Pancreas (tissue), 10 donors: ENCODE measurements around the gene SLC13A5. TPM values are rescaled to one million over a fixed set of nuclear protein-coding genes. Genes with fewer than 3 reads are reported as not detected.

Experiments
- ATAC-seq, 4 donors: fragments of 200-7000 bp; cut with Tn5 transposase; one replicate each; pipeline versions ENCODE4 v1.8.0 to v1.9.1; 2020; ENCODE audit warnings: mild to moderate bottlenecking in 4 of 4, moderate library complexity in 4 of 4
- DNase-seq, 6 donors: peaks; one replicate each; pipeline ENCODE4 v3.0.0-alpha.2; 2020
- FAIRE-seq: peaks from 2 replicates; lab custom pipeline; 2012; peaks lifted over from hg19 to GRCh38; lab: Jason Lieb, UNC
- H3K27ac ChIP-seq, 4 donors: fragments of 200-600 bp; sonication (generic); 1 replicate in 3 of 4; 2 replicates in 1 of 4; pipeline versions ENCODE4 v1.5.0 to v1.8.0; 2020
- H3K27me3 ChIP-seq, 4 donors: fragments of 200-600 bp; one replicate each; pipeline ENCODE4 v1.8.0; 2021
- H3K36me3 ChIP-seq, 3 donors: fragments of 200-600 bp; sonication (generic) in 1 of 3; one replicate each; pipeline versions ENCODE4 v1.5.0 to v1.8.0; 2020 to 2021
- H3K4me1 ChIP-seq, 3 donors: fragments of 200-600 bp; one replicate each; pipeline ENCODE4 v1.8.0; 2021
- H3K4me3 ChIP-seq, 4 donors: fragments of 200-600 bp; sonication (generic) in 2 of 4; one replicate each; pipeline versions ENCODE4 v1.5.0 to v1.8.0; 2020 to 2021
- H3K9me3 ChIP-seq, 4 donors: fragments of 200-600 bp; one replicate each; pipeline ENCODE4 v1.8.0; 2021
- WGBS, 2 donors: extraction: QIAGEN DNeasy Blood & Tissue Kit; methylation state at CpG; one replicate each; pipeline ENCODE4 v1.1.7; 2013; 5-methylcytosine and 5-hydroxymethylcytosine counted together
- intact Hi-C, 3 donors: fragments of 100-400 bp; cut with DNase I; formaldehyde crosslinking; loops; one replicate each; pipeline versions ENCODE4 v1.11.1 to v1.14.2; 2022
- polyA plus RNA-seq, 2 donors: library from polyadenylated mRNA; stranded (reverse); fragments of 200-250 nt; gene quantifications; one replicate each; pipeline ENCODE4 v1.2.3, GENCODE V29; 2013
- total RNA-seq, 6 donors: library from RNA; stranded (reverse); fragmentation: NEBNext Ultra II Directional in 4 of 6; extraction: Animal tissue kit (Norgen Biotek cat#: 25700) in 4 of 6; gene quantifications; one replicate each; pipeline versions ENCODE4 v1.2.1 to v1.2.4, GENCODE V29; 2021 to 2023
- TF ChIP-seq, protein P1 (sequence below), 4 donors: fragments of 200-600 bp; sonication (generic) in 3 of 4; IDR thresholded peaks; one replicate each; pipeline versions ENCODE4 v1.5.0 to v1.8.0; 2021; ENCODE audit warnings: antibody characterized with exemption in 4 of 4
- donor health status: healthy with polysubstance abuse.
- donor health status: DM: no; HTN: no; CAD: no; lungs with moderate emphysema.
- donor health status: DM: no; HTN: no; CAD: no.
- donor health status: control.
- donor health status: control.
- donor health status: Bipolar disorder and iron deficiency.
- donor health status: DM: yes; HTN: yes; CAD: no.
- donor health status: DM: no; HTN: no; CAD: no.
- donor health status: DM: no; HTN: no; CAD: no.
- donor health status: DM: yes; HTN: yes; CAD: no.

Gene SLC13A5
- total and polyA plus RNA-seq, 8 donors, result 0.15 to 0.47 (median 0.25) TPM; not detected in 4

DNA sequence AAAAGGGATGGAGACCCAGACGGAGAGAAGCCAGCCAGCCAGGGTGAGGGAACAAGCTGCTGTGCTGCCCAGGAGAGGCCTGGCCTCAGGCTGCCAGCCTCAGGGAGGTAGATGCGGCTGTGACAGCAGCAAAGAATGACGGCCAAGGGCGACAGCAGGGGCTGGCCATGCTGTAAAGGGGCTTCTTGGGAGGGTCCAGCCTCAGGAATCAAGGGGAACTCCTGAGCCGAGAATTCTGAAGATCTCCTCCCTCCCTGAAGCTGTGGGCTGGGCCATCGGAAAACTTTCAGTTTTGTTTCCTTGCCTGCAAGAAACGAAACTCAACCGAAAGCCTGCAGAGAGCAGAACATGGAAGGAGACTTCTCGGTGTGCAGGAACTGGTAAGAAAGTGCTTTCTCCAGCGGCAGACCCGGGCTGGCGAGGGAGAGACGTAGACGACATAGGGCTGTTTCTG lies 42.6 kb upstream of the SLC13A5 start, which contains the start of gene XAF1:
Gene XAF1, plus strand, starts transcription at position 316 of the 454 bp plus-strand sequence. Its CDS starts 33 bp downstream, at position 349.
- peak in 3 of 4 donors; percentile 43 to 63 (median 53) for ATAC-seq
- Histone ChIP-seq H3K4me1 (no peaks in the 10 kb centered on the region), H3K9me3 (no peaks in the 10 kb centered on the region), H3K4me3 (peak within 1 kb of the TSS in 3 of 4 donors; percentile 4 to 38 (median 18)), H3K27me3 (no peaks in the 10 kb centered on the region), H3K36me3 (no peaks in the 10 kb centered on the region), H3K27ac (peak within 1 kb of the TSS in 2 of 4 donors; percentile 38 to 44)
- no peak for FAIRE-seq
- TF ChIP-seq, protein P1, sequence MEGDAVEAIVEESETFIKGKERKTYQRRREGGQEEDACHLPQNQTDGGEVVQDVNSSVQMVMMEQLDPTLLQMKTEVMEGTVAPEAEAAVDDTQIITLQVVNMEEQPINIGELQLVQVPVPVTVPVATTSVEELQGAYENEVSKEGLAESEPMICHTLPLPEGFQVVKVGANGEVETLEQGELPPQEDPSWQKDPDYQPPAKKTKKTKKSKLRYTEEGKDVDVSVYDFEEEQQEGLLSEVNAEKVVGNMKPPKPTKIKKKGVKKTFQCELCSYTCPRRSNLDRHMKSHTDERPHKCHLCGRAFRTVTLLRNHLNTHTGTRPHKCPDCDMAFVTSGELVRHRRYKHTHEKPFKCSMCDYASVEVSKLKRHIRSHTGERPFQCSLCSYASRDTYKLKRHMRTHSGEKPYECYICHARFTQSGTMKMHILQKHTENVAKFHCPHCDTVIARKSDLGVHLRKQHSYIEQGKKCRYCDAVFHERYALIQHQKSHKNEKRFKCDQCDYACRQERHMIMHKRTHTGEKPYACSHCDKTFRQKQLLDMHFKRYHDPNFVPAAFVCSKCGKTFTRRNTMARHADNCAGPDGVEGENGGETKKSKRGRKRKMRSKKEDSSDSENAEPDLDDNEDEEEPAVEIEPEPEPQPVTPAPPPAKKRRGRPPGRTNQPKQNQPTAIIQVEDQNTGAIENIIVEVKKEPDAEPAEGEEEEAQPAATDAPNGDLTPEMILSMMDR (IDR thresholded peaks at IDR 0.05), result no peak
- intact Hi-C loops, result no loop called here
- peak in 1 of 6 donors; percentile 26 for DNase-seq
- 52 to 54% methylated on average over 14 of the region's 14 CpGs for WGBS, 2 donors

DNA sequence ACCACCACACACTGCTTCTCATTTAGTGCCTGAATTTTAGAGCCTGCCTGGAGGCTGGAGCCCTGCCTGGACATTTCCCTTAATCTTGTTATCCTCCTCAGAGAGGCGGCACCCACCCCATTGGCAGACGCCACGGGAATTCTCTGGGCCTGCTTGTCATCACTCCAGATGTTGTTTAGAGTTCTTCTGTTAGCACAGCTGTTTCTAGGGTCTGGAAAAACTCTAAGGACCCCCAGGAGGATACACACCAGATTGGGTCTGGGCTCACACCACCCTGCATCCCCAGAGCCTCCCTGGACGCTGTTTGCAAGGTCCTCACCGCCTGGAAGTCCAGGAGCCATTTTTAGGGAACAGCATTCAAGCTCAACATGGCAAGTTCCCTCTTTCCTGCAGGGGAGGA lies 42.1 kb upstream of the SLC13A5 start:
- Histone ChIP-seq H3K4me3 (peak overlapping the region in 2 of 4 donors; percentile 18 to 38), H3K4me1 (no peaks in the 10 kb centered on the region), H3K27me3 (no peaks in the 10 kb centered on the region), H3K36me3 (no peaks in the 10 kb centered on the region), H3K9me3 (no peaks in the 10 kb centered on the region), H3K27ac (peak overlapping the region in 2 of 4 donors; percentile 38 to 44)
- no peak for FAIRE-seq
- intact Hi-C loops, result no loop called here
- no peak for DNase-seq
- TF ChIP-seq, protein P1 (IDR thresholded peaks at IDR 0.05), result no peak
- ATAC-seq, result peak in 1 of 4 donors; percentile 21
- 74 to 88% methylated on average over 5 of the region's 5 CpGs for WGBS, 2 donors

DNA sequence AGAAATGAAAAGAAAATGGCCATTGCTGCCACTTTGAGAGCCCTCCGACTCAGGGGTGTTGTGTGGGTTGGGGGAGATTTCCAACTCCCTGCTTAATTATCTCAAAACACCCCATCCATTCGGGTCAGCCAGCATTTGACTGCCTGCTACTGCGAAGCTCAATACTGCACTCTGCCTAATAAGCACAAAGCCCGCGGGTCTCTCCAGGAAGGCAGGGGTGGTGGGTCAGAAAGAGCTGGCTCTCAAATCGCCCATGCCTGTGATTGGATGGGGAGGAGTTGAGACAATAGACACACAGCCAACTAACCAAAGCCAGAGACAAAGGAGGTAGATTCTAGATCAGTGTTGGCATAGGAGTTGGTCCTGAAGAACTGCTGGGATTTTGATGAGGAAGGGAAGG lies 40.4 kb upstream of the SLC13A5 start:
- ATAC-seq (no peak), FAIRE-seq (no peak), DNase-seq (no peak)
- Histone ChIP-seq H3K27me3 (no peaks in the 10 kb centered on the region), H3K9me3 (no peaks in the 10 kb centered on the region), H3K36me3 (no peaks in the 10 kb centered on the region), H3K27ac (peak overlapping the region in 2 of 4 donors; percentile 68 to 70), H3K4me3 (no peak overlapping the region), H3K4me1 (no peaks in the 10 kb centered on the region)
- intact Hi-C loops, result no loop called here
- WGBS, 2 donors, result 58 to 69% methylated on average over 6 of the region's 6 CpGs
- TF ChIP-seq, protein P1 (IDR thresholded peaks at IDR 0.05), result no peak

DNA sequence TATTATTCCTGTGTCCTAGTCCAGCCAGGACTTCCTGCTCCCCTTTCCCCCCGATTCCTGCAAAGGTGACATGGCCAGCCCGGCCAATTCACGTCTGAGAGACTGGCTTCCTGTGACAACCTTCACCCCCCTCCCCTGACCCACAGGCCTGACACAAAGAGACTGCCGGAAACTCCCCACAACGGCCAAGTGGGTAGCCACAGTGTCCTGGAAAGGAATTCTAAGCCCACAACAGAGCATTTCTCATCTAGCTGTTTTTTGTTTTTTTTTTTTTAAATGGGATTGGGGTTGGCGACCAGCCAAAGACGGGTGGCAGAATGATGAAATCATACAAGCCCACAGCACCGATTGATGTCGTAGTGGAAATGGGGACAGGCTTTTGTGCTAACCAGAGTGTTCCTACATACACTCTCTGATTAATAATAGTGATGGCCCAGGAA lies 39.9 kb upstream of the SLC13A5 start:
- peak in 3 of 4 donors; percentile 54 to 67 (median 61) for ATAC-seq
- DNase-seq, result peak in 2 of 6 donors; percentile 8 to 23
- Histone ChIP-seq H3K4me1 (no peaks in the 10 kb centered on the region), H3K4me3 (no peak overlapping the region), H3K27me3 (no peaks in the 10 kb centered on the region), H3K27ac (peak overlapping the region in 2 of 4 donors; percentile 68 to 70), H3K36me3 (no peaks in the 10 kb centered on the region), H3K9me3 (no peaks in the 10 kb centered on the region)
- intact Hi-C loops, result no loop called here
- TF ChIP-seq, protein P1 (IDR thresholded peaks at IDR 0.05), result no peak
- WGBS, 2 donors, result 28 to 39% methylated on average over 9 of the region's 9 CpGs
- FAIRE-seq, result no peak
